K562 (cell line): ENCODE data around the gene CRB2. TPM values are rescaled to one million over a fixed set of nuclear protein-coding genes. Genes with fewer than 3 reads are reported as not detected.

Source experiments
- CTBP1 ChIP-seq: fragments of 450-650 bp; IDR thresholded peaks from 2 replicates; pipeline ENCODE4 v1.6.1; 2016; ENCODE audit warnings: borderline replicate concordance
- TAF1 ChIP-seq: IDR thresholded peaks from 2 replicates; pipeline ENCODE4 v1.6.1; 2011; ENCODE audit warnings: mild to moderate bottlenecking, low read length, moderate library complexity; ENCODE audit not compliant: insufficient read depth, control insufficient read depth, severe bottlenecking; ENCODE audit errors: extremely low read depth
- WHSC1 ChIP-seq: IDR thresholded peaks from one replicate; pipeline ENCODE4 v1.6.1; 2012; ENCODE audit warnings: low read length, control low read depth, inconsistent platforms
- YY1 ChIP-seq, 3 experiments: IDR thresholded peaks; 2 replicates each; pipeline ENCODE4 v1.6.1; 2011; ENCODE audit warnings: low read length in 2 of 3, mild to moderate bottlenecking in 2 of 3, moderate library complexity in 2 of 3, borderline replicate concordance in 1 of 3, control low read depth in 1 of 3, low read depth in 1 of 3; ENCODE audit not compliant: insufficient read depth in 3 of 3, insufficient replicate concordance in 2 of 3, control insufficient read depth in 1 of 3, insufficient read length in 1 of 3; ENCODE audit errors: extremely low read depth in 1 of 3
- ZKSCAN8 ChIP-seq: fragments of 200-800 bp; sonication (Bioruptor generic); IDR thresholded peaks from 2 replicates; pipeline ENCODE4 v1.6.1; 2016; ENCODE audit warnings: missing genetic modification characterization, missing compliant biosample characterization
- ZNF263 ChIP-seq: sonication (generic); formaldehyde crosslinking; IDR thresholded peaks from 2 replicates; pipeline ENCODE4 v1.8.0; 2022; ENCODE audit warnings: mild to moderate bottlenecking, missing genetic modification reagents, borderline replicate concordance
- ZNF407 ChIP-seq: fragments of 450-650 bp; IDR thresholded peaks from 2 replicates; pipeline ENCODE4 v1.6.1; 2016; ENCODE audit warnings: low read depth
- ZNF431 ChIP-seq: sonication (generic); formaldehyde crosslinking; IDR thresholded peaks from 2 replicates; pipeline ENCODE4 v1.8.0; 2022; ENCODE audit warnings: mild to moderate bottlenecking, missing genetic modification reagents
- polyA plus RNA-seq, 8 experiments: library from polyadenylated mRNA; depleted of rRNA in 4 of 8; stranded (reverse) in 5 of 8; unstranded in 3 of 8; fragments of >200 nt; fragmentation: Nextera tagmentation in 2 of 8; fragmentation: Illumina TruSeq in 1 of 8; extraction: Ambion mirVana in 2 of 8; extraction: Trizol in 1 of 8; gene quantifications; 2 replicates each; pipeline versions ENCODE4 v1.2.1 to v1.2.3, GENCODE V29; 2011 to 2014; ENCODE audit warnings: inconsistent platforms in 1 of 8, missing spikeins in 1 of 8
- total RNA-seq, 7 experiments: library from RNA; depleted of rRNA in 6 of 7; stranded (reverse); fragments of >200 nt in 6 of 7; fragmentation: Illumina TruSeq in 2 of 7; extraction: Trizol in 2 of 7; gene quantifications; 2 replicates each; pipeline versions ENCODE4 v1.2.1 to v1.2.3, GENCODE V29; 2011 to 2021; ENCODE audit warnings: low replicate concordance in 1 of 7

Gene CRB2
- total and polyA plus RNA-seq, 9 of the 15 experiments (the other 6 are each of a cell fraction or from before 2014, with no cell fraction given) = 0.13 to 1.2 (median 0.25) TPM; not detected in 2

GRCh38 chr9:123339666-123340510 lies 16.1 kb upstream of the CRB2 start (continued):
- TF ChIP-seq ZNF407 (no peak), WHSC1 (peak; percentile 55), YY1 (IDR thresholded peaks at IDR 0.05; ENCODE audit: borderline replicate concordance in 1 of 3, control insufficient read depth in 1 of 3, extremely low read depth in 1 of 3, insufficient read depth in 3 of 3, insufficient read length in 1 of 3, insufficient replicate concordance in 2 of 3, low read depth in 1 of 3, low read length in 2 of 3) (peak in 2 of 3 experiments; percentile 45 to 76), ZNF263 (CRISPR knock-in tag) (no peak), ZNF431 (CRISPR knock-in tag) (no peak), ZKSCAN8 (peak; percentile 76), TAF1 (peak; percentile 12), CTBP1 (peak; percentile 7; the same call in 1 of the 2 replicates)
